ENCODE data around the gene CCDC61.

The CCDC61 gene

GRCh38 chr19:46016426-46017094 lies 21.3 kb downstream of the CCDC61 start:
- peak; percentile 81 for DNase-seq

- no peak for DNase-seq
These were observed 21.8 kb downstream of the CCDC61 start for GRCh38 chr19:46017095-46017429.

- DNase-seq: no peak
These were observed 22.8 kb downstream of the CCDC61 start for GRCh38 chr19:46017874-46018675.

GRCh38 chr19:46018729-46019251 lies 23.5 kb downstream of the CCDC61 start:
- no peak for DNase-seq

GRCh38 chr19:46019270-46019669 lies 24.0 kb downstream of the CCDC61 start:
- DNase-seq: no peak

GRCh38 chr19:46020819-46021125 lies 25.5 kb downstream of the CCDC61 start:
- DNase-seq: no peak

GRCh38 chr19:46021531-46022041 lies 26.3 kb downstream of the CCDC61 start:
- no peak for DNase-seq

- no peak for DNase-seq
These were observed 26.8 kb downstream of the CCDC61 start for GRCh38 chr19:46022061-46022430.

GRCh38 chr19:46022431-46023310 lies 27.4 kb downstream of the CCDC61 start, which contains the start of gene PGLYRP1:
Gene PGLYRP1, minus strand, starts transcription at chr19:46023053. Its CDS starts 32 bp downstream, at chr19:46023021.
- no peak for DNase-seq

GRCh38 chr19:46023311-46023779 lies 28.1 kb downstream of the CCDC61 start:
- DNase-seq: no peak

GRCh38 chr19:46025835-46026234 lies 30.6 kb downstream of the CCDC61 start:
- no peak for DNase-seq

- no peak for DNase-seq
These were observed 35.7 kb downstream of the CCDC61 start for GRCh38 chr19:46030812-46031550.

- no peak for DNase-seq
These were observed 36.7 kb downstream of the CCDC61 start for GRCh38 chr19:46031781-46032596.

GRCh38 chr19:46032597-46033025 lies 37.3 kb downstream of the CCDC61 start:
- DNase-seq: no peak

GRCh38 chr19:46033401-46033800 lies 38.1 kb downstream of the CCDC61 start:
- DNase-seq: no peak

GRCh38 chr19:46035546-46035945 lies 40.3 kb downstream of the CCDC61 start:
- no peak for DNase-seq

- no peak for DNase-seq
These were observed 40.9 kb downstream of the CCDC61 start for GRCh38 chr19:46035986-46036743.

GRCh38 chr19:46036744-46037128 lies 41.5 kb downstream of the CCDC61 start:
- DNase-seq: no peak

- DNase-seq: no peak
These were observed 44.9 kb downstream of the CCDC61 start for GRCh38 chr19:46040125-46040524.

- DNase-seq: no peak
These were observed 45.8 kb downstream of the CCDC61 start, which contains the start of gene IGFL4 for GRCh38 chr19:46040952-46041500. Gene IGFL4, minus strand, starts transcription at chr19:46041002. Its CDS starts 40 bp downstream, at chr19:46040962.

All from RPMI8226 (cell line).